LNCaP clone FGC (cell line): Measurements from ENCODE around the gene CCT8.

ENCODE experiments used
- DNase-seq: peaks from one replicate; pipeline ENCODE4 v3.0.0-alpha.2; 2011; ENCODE audit warnings: low read depth
- H3K4me3 ChIP-seq: 2 replicates; pipeline ENCODE4 v1.5.1; 2011; ENCODE audit warnings: mild to moderate bottlenecking, low read depth, low read length, control low read depth
- TF ChIP-seq, protein P1 (sequence below): IDR thresholded peaks from 2 replicates; pipeline ENCODE4 v1.5.1; 2012; ENCODE audit warnings: mild to moderate bottlenecking; ENCODE audit not compliant: control insufficient read depth, insufficient read depth; ENCODE audit errors: extremely low read depth

Gene CCT8

DNA sequence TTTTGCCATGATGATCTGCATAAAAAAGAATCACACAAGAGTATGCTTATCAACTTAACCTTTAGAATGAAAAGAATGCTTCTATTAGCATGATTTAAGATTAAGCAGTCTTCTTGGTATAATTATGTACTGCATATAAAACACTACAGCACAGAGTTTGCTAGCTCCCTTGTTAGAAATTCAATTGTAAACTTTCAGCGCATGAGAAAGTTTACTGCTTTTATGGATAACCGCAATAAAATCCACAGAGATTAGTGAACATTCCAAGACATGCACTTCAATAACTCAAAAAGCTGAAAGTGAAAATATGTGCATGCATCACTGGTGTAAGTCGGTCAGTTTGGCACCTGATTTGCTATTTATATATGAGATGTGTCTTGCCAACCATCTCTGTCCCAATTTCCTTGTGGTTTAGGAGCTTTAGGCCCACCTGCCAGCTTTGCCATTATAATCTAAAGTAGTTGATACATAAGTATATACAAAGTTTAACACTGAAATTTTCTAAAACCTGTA, 16.9 kb downstream of the CCT8 start:
- H3K4me3 ChIP-seq, result no peak overlapping the region
- no peak for DNase-seq
- TF ChIP-seq, protein P1, sequence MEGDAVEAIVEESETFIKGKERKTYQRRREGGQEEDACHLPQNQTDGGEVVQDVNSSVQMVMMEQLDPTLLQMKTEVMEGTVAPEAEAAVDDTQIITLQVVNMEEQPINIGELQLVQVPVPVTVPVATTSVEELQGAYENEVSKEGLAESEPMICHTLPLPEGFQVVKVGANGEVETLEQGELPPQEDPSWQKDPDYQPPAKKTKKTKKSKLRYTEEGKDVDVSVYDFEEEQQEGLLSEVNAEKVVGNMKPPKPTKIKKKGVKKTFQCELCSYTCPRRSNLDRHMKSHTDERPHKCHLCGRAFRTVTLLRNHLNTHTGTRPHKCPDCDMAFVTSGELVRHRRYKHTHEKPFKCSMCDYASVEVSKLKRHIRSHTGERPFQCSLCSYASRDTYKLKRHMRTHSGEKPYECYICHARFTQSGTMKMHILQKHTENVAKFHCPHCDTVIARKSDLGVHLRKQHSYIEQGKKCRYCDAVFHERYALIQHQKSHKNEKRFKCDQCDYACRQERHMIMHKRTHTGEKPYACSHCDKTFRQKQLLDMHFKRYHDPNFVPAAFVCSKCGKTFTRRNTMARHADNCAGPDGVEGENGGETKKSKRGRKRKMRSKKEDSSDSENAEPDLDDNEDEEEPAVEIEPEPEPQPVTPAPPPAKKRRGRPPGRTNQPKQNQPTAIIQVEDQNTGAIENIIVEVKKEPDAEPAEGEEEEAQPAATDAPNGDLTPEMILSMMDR, result no peak

DNA sequence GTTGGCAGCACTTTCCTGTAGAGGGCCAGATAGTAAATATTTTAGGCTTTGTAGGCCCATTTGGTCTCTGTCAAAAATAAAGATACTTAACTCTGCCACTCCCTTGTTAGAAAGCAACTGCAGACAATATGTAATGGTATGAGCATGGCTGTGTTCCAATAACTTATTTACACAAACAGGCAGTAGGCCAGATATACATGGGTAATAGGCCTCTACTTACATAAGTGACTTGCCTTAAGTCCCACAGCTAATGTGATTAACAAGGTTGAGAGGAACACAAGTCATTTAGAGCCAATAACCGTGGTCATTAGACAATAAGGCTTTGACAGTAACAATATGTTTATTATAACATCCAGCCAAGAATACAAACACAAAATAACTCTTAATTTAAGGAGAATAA, 17.4 kb downstream of the CCT8 start:
- peak; percentile 76 for DNase-seq
- no peak overlapping the region for H3K4me3 ChIP-seq
- TF ChIP-seq, protein P1, result no peak

DNA sequence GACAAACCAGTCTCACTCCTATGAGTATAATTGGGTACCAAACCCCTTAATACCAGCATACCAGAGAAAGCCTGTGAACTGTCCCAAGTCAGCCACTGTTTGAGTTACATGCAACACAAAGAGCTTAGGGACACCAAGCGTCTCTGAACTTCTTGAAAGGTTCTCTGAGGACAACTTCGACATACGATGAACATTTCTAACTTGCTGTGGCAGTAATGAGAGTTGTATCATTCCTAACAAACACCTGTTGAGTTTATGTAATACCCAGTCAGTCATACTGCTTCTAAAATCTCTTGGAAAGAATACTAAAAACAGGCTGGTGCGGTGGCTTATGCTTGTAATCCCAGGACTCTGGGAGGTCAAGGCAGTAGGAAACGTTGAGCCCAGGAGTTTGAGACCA, 18.4 kb downstream of the CCT8 start:
- TF ChIP-seq, protein P1, result no peak
- no peak overlapping the region for H3K4me3 ChIP-seq
- DNase-seq, result no peak

DNA sequence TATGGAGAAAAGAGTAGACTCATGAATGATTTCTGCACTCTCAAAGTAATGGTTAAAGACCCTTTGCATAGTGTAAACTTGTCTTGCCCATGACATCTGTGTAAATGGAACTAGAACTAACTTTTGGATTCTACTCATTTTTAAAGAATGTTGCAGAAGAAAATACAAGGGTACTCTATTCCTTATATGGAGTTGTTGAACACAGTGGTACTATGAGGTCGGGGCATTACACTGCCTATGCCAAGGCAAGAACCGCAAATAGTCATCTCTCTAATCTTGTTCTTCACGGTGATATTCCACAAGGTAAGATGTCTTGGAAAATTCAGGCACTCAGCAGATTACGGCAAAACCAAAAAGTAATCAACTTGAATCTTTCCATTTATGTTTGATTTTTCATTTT, 19.8 kb downstream of the CCT8 start:
- TF ChIP-seq, protein P1, result no peak
- no peak for DNase-seq

DNA sequence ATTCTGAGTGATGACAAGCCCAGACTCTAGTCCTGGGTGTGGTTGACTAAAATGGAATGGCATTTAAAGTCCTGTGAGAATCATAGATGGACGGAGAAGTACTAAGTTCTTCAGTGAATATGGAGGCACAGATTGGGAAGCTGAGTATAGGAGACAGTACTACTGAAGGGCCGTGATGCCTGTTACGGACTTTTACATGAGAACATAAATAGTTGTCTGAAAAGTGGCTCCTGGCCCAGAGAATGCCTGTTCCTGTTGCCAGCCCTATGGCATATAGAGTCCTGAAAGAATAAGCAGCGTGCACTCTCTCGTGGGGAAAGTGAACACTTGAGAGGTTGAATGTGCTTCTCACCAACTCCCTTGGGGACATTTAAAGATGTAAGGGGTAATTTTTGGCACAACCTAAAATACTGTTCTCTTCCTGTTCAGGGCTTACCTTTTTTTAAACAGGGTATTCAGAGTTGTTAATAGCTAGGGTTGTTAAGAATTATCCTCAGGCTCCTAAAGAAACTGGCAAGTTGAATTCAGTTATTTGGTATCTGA, 20.4 kb downstream of the CCT8 start:
- TF ChIP-seq, protein P1, result no peak
- no peak overlapping the region for H3K4me3 ChIP-seq
- DNase-seq, result no peak

More for the DNA sequence above, 19.8 kb downstream of the CCT8 start:
- no peak overlapping the region for H3K4me3 ChIP-seq

DNA sequence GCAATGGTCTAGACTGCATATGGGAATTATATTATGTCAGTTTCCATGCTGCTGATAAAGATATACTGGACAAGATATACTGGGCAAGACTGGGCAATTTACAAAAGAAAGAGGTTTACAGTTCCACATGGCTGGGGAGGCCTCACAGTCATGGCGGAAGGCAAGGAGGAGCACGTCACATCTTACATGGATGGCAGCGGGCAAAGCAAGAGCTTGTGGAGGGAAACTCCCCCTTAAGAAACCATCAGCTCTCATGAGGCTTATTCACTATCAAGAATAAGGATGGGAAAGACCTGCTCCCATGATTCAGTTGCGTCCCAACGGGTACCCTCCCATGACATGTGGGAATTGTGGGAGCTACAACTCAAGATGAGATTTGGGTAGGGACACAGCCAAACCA, 21.2 kb downstream of the CCT8 start:
- no peak overlapping the region for H3K4me3 ChIP-seq
- no peak for DNase-seq
- TF ChIP-seq, protein P1, result no peak

DNA sequence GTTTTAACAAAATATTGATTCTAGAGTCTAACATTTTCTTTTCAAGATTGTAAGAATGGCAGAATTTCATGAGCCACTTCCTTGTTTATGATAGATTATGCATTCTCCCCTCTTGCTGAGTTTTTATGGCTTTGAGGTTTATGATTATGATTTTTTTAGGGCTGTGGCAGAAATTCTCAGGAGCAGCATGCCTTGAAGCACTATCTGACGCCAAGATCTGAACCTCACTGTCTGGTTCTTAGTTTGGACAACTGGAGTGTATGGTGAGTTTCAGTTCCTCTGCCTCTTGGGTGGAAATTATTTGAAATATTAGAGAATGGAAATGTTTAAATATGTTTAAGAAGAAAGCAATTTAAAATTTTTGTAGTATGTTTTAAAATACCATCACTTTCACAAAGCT, 38.8 kb downstream of the CCT8 start:
- no peak for DNase-seq
- TF ChIP-seq, protein P1, result no peak
- no peak overlapping the region for H3K4me3 ChIP-seq
